Keratinocyte (primary cell): ENCODE results near the gene HSPA1B.
"Not testable (repeated sequence)": the region's sequence is repeated elsewhere in the genome, so short reads cannot be mapped to it uniquely, and the experiment has no call there.

ENCODE experiments used
- EZH2 ChIP-seq: IDR thresholded peaks from one replicate; pipeline ENCODE4 v1.6.1; 2012; ENCODE audit warnings: inconsistent platforms, mild to moderate bottlenecking, low read length, moderate library complexity
- TF ChIP-seq, protein P1 (sequence below), 3 experiments: IDR thresholded peaks in 1 of 3; conservative IDR thresholded peaks in 1 of 3; optimal IDR thresholded peaks in 1 of 3; 2 replicates in 2 of 3; 3 replicates in 1 of 3; pipeline versions ENCODE3 to v1.5.1; 2011; ENCODE audit warnings: low read length in 3 of 3, mild to moderate bottlenecking in 3 of 3, moderate library complexity in 2 of 3, control low read depth in 1 of 3, inconsistent platforms in 1 of 3; ENCODE audit not compliant: insufficient read depth in 2 of 3; ENCODE audit errors: extremely low read depth in 1 of 3

DNA sequence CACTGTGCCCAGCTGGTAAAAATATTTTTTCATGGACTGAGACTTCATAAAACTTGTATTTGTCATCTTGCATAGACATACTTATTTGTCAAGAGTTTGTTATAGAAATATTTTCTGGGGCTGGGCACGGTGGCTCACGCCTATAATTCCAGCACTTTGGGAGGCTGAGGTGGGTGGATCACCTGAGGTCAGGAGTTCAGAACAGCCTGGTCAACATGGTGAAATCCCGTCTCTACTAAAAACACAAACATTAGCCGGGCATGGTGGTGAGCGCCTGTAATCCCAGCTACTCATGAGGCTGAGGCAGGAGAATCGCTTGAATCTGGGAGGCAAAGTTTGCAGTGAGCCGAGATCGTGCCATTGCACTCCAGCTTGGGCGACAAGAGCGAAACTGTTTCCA is 18.9 kb upstream of the HSPA1B start:
- TF ChIP-seq, protein P1, sequence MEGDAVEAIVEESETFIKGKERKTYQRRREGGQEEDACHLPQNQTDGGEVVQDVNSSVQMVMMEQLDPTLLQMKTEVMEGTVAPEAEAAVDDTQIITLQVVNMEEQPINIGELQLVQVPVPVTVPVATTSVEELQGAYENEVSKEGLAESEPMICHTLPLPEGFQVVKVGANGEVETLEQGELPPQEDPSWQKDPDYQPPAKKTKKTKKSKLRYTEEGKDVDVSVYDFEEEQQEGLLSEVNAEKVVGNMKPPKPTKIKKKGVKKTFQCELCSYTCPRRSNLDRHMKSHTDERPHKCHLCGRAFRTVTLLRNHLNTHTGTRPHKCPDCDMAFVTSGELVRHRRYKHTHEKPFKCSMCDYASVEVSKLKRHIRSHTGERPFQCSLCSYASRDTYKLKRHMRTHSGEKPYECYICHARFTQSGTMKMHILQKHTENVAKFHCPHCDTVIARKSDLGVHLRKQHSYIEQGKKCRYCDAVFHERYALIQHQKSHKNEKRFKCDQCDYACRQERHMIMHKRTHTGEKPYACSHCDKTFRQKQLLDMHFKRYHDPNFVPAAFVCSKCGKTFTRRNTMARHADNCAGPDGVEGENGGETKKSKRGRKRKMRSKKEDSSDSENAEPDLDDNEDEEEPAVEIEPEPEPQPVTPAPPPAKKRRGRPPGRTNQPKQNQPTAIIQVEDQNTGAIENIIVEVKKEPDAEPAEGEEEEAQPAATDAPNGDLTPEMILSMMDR (optimal IDR thresholded peaks at IDR 0.05 in 1 of 3, IDR thresholded peaks at IDR 0.05 in 1 of 3, conservative IDR thresholded peaks at IDR 0.05 in 1 of 3; ENCODE audit: extremely low read depth in 1 of 3, insufficient read depth in 2 of 3, low read length in 3 of 3): not testable (repeated sequence)
- TF ChIP-seq EZH2: not testable (repeated sequence)
